ENCODE measurements around the gene TRUB2.

Gene TRUB2

DNA sequence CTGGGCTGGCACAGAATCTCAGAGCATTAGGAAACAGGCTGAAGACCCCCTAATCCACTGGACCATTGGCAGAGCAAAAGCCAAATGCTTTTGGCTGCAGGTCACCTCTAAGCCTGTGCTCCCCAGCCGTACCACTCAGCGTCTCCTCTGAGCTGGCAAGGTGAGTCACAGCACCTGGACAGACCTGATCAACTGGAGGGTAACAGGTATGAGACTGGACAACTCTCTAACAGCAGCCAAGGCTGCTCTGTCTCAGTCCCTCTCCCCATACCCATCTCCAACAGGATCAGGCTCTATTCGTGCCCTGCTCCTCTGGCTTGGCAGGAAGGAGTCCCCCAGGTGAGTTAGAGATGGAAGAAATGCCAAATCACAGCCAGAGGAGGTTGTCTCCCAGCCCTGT lies 51.1 kb downstream of the TRUB2 start:
- no peak for DNase-seq (ENCODE audit: low read depth)

DNA sequence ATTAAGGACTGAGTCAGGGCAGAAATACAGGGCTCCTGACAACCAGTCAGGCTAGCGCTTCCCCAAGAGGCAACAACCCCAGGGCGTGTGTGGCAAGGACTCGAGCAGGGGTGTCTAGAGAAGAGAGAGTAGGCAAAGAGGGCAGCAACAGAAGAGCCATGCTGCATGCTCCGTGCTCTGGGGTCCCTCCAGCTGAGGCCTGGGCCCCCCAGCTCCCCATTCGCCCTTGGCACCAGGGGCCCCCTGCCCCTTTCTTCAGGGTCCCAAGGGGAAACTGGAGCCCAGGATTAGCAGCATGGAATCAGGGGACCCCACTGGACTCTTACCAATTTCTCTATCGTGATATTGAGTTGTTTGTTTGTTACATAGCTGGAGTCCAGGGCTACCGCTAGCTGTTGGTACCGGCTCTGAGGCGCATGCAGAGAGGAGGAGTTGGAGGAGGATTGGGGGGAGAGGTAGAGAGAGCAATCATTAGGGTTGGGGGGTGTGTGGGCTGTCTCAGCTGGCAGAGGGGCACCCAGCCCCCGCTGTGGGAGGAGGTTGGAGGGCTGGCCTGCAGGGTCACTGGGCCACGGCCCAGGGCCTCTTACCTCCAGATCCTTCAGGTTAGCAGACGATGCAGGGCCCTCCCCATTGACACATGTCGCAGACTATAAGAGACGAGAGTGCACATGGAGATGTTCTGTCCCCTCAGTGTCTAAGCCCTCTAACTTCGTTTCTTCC lies 55.2 kb downstream of the TRUB2 start:
- DNase-seq (ENCODE audit: low read depth), result no peak

DNA sequence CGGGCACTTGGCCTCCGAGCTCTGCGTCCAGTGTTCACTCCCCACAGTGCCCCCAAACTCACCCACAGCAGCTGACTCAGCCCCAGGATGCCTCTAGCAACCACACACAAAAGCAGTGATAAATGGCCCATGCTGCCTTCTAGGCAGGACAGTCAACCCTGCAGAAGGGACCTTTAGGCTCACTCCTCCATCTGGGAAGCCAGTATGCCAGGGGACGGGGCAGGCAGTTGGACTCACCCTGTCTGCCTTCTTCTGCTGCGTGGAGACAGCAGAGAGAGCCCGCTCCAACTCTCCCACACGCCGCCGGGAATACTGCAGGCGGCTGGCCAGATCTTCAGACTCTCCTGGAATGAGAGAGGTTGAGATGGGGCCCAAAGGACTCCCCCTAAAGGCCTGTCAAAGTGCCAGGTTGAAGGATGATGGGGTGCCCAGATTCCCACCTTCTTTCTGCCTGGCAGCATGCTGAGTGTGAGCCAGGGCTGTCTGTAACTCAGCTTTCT lies 56.8 kb downstream of the TRUB2 start:
- DNase-seq (ENCODE audit: low read depth), result no peak

DNA sequence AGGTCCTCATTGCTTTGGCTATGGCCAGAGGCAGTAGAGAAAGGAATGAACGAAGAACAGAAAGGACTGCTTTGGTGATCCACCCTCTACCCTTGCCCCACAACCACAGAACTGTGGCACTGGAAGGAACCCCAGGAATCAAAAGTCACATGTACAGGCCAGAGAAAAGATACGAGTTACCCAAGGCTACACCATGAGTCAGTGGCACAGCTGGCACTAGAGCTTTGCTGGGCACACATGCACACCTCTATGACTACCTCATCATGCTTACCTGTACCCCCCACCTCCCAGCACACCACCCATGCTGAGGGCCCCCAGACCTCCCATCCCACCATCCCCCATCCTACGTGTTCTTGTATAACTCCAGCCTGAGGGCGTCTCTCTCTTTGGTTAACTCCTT lies 59.6 kb downstream of the TRUB2 start:
- DNase-seq (ENCODE audit: low read depth), result no peak

DNA sequence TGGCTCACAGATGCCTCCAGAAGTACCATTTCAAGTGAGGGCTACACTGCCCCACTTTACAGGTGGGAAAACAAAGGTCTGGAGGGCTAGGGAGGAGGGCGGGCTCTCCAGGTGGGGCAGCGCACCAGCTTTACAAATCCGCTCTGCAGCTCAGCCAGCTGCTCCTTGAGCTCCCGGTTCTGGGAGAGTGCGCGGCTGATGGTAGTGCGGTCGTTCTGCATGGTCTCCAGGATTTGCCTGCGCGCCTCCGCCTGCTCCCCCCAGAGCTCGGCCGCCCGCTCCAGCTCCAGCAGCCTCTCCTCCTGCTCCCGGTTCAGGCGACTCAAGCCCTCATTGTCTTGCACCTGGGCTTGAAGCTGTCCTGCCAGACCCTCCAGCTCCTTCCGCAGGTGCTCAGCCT lies 61.9 kb downstream of the TRUB2 start:
- DNase-seq (ENCODE audit: low read depth), result no peak

DNA sequence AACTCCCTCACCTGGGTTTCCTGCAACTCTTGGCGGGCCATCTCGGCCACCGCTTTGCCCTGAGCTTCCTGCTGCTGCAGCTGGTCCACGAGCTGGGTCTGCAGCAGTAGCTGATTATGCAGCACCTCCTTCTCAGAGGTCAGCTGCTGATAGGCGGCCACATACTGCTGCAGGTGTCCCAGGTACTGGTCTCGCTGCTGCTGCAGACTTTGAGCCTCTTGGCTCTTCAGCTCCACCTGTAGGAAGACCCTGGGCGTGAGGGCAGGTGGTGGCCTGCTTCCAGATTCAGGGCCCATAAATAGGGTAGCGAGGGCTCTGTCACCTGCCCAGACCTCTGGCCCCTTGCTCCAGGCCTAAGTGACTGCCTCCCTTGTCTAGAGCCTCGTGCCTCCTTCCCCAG lies 63.1 kb downstream of the TRUB2 start:
- no peak for DNase-seq (ENCODE audit: low read depth)

DNA sequence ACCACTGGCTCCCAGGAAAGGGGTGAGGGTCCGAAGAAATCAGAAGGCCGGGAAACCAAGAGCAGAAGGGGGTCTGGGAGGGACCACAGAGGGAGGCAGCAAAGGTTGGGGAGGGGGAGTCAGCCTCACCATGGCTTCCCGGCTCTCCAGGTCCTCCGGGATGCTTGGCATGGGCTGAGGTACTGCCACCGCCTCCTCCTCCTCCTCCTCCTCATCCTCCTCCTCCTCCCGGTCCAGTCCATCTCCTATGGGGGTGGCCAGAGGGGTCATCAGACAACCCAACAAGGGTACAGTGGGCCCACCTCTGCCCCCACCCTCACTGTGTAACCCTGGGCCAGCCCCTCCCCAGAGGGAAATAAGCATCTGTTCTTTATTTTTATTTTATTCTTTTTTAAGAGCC lies 63.9 kb downstream of the TRUB2 start:
- no peak for DNase-seq (ENCODE audit: low read depth)

DNA sequence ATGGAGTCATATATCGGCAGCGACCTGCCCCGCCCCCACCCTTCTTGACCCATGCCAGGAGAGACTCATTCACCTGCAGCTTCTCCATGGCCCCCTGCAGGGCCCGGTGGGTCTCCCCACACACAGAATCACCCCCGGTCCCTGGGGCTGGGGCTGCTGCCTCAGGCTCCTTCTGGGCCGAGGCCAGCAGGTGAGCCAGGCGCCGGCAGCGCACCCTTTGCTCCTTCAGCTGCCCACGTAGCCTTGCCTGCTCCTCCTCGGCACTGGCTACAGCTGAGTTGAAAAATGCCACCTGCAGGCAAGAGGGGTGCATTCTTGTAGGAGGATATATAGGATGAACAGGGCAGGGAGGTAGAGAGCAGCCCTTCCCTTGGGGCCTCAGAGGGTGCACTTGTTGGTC lies 64.3 kb downstream of the TRUB2 start:
- no peak for DNase-seq (ENCODE audit: low read depth)

DNA sequence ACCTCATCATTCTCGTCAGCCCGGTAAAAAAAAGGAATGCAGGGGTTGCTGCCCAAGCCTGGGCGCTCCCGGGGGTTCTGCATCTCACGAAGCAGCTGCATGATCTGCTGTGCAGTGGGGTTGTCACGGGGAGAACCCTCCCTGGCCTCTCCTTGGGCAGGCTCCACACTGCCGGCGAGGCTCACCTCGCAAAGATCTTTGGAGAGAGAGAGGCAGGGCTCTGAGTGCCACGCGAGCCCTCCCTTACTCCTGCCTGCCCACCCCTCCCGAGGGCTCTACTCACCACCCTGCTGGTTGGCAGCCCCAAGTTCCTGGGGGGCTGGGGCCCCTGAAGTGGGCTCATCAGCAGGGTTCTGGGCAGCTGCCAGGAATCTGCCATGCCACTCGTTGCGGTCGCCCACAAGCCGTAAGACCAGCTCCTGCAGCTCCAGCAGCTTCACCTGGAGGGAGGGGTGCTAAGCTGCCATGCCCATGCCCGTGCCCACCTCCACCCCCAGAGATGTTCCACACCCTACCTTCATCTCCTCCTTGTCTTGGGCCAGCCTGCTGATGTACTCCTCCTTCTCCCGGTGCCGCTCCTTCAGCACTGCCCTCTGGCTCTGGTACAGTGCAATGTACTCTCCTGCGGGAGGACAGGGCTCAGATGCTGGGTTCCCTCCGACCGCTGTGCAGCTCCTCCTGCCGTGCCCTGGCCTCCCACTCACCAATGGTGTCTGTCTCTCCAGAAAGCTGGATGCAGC lies 65.0 kb downstream of the TRUB2 start:
- DNase-seq (ENCODE audit: low read depth), result no peak

Measured in activated gamma-delta T cell treated with anti-CD3 and anti-CD28 coated beads, Interleukin-2, amount 50 U/mL, for 16 hours (primary cell).